Fibroblast of lung (primary cell): ENCODE data around the gene ATP1B3. TPM values are rescaled to one million over a fixed set of nuclear protein-coding genes. Genes with fewer than 3 reads are reported as not detected.

Source experiments
- DNase-seq, 2 donors: peaks; one replicate each; pipeline versions ENCODE4 v3.0.0 to v3.0.0-alpha.2; 2010; ENCODE audit warnings: low read depth in 2 of 2
- H2AFZ ChIP-seq: 2 replicates; pipeline ENCODE4 v1.5.1; 2012; ENCODE audit warnings: low read length, control low read depth, inconsistent platforms
- H3K27ac ChIP-seq: 2 replicates; pipeline ENCODE4 v1.5.1; 2011; ENCODE audit warnings: low read length, control low read depth; ENCODE audit not compliant: insufficient read depth
- H3K27me3 ChIP-seq: 2 replicates; pipeline ENCODE4 v1.5.1; 2011; ENCODE audit warnings: mild to moderate bottlenecking, low read length; ENCODE audit not compliant: control insufficient read depth, insufficient read depth
- H3K36me3 ChIP-seq: 2 replicates; pipeline ENCODE4 v1.5.1; 2011; ENCODE audit warnings: low read length; ENCODE audit not compliant: control insufficient read depth, insufficient read depth
- H3K4me1 ChIP-seq: 2 replicates; pipeline ENCODE4 v1.5.1; 2011; ENCODE audit warnings: low read length; ENCODE audit not compliant: control insufficient read depth, insufficient read depth; ENCODE audit errors: extremely low read depth
- H3K4me2 ChIP-seq: 2 replicates; pipeline ENCODE4 v1.5.1; 2011; ENCODE audit warnings: low read length, control low read depth; ENCODE audit not compliant: insufficient read depth; ENCODE audit errors: extremely low read depth
- H3K4me3 ChIP-seq, 4 experiments: fragments of 200-600 bp in 1 of 4; sonication (generic) in 1 of 4; replicated peaks in 1 of 4; 2 replicates each; pipeline ENCODE4 v1.5.1; 2011 to 2016; ENCODE audit warnings: low read length in 4 of 4, low read depth in 3 of 4, mild to moderate bottlenecking in 3 of 4, control low read depth in 2 of 4, inconsistent platforms in 1 of 4, mixed read lengths in 1 of 4; ENCODE audit not compliant: insufficient read depth in 1 of 4; ENCODE audit errors: control extremely low read depth in 1 of 4
- H3K79me2 ChIP-seq: 2 replicates; pipeline ENCODE4 v1.5.1; 2012; ENCODE audit warnings: mild to moderate bottlenecking, low read length, inconsistent platforms; ENCODE audit not compliant: control insufficient read depth, insufficient read depth
- H3K9ac ChIP-seq: 2 replicates; pipeline ENCODE4 v1.5.1; 2011; ENCODE audit warnings: mild to moderate bottlenecking, low read length, control low read depth; ENCODE audit not compliant: insufficient read depth
- H3K9me3 ChIP-seq: 2 replicates; pipeline ENCODE4 v1.5.1; 2012; ENCODE audit warnings: low read depth, low read length; ENCODE audit not compliant: control insufficient read depth, insufficient read depth
- H4K20me1 ChIP-seq: 2 replicates; pipeline ENCODE4 v1.5.1; 2011; ENCODE audit warnings: low read length; ENCODE audit not compliant: control insufficient read depth, insufficient read depth; ENCODE audit errors: extremely low read depth
- CTCF ChIP-seq, 2 donors: IDR thresholded peaks in 1 of 2; conservative IDR thresholded peaks in 1 of 2; 1 replicate in 1 of 2; 2 replicates in 1 of 2; pipeline ENCODE4 v1.5.1; 2011 to 2012; ENCODE audit warnings: low read length in 2 of 2, control low read depth in 1 of 2, inconsistent platforms in 1 of 2, low read depth in 1 of 2, mild to moderate bottlenecking in 1 of 2
- EZH2 ChIP-seq: IDR thresholded peaks from 2 replicates; pipeline ENCODE4 v1.5.1; 2012; ENCODE audit warnings: low read length, control low read depth, mild to moderate bottlenecking; ENCODE audit errors: missing control alignments
- polyA plus RNA-seq, 2 donors: library from polyadenylated mRNA; depleted of rRNA in 1 of 2; stranded (reverse) in 1 of 2; unstranded in 1 of 2; fragments of >200 nt; gene quantifications; 2 replicates each; pipeline ENCODE4 v1.2.1, GENCODE V29; 2011 to 2012; ENCODE audit warnings: missing spikeins in 1 of 2
- total RNA-seq: library from RNA; depleted of rRNA; stranded (reverse); fragments of >200 nt; gene quantifications from 2 replicates; pipeline ENCODE4 v1.2.1, GENCODE V29; 2014

The ATP1B3 gene
- total and polyA plus RNA-seq, 2 donors (not counting 1 experiment from before 2014, with no cell fraction given) = 55.8 to 243 TPM

DNA sequence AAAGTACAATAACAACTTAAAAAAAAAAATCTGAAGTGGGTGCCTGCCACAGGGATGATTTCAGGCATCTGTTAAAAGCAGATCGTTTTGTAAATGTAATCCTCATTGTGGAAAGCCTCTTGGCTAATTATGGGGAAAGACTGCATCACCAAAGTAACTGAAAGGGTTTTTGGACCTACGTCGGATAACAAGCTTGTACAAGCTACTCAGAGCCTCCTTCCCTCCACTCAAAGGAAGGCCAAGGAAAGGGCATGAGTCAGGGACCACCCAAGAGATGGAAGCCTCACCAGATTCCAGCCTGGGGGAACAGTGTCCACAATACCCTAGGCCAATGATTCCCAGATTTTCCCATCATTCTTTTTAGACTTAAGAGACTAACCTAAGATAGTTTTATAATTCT lies 84.3 kb downstream of the ATP1B3 start:
- H2AFZ ChIP-seq = no peak overlapping the region
- no peaks in the 10 kb centered on the region for H3K36me3 ChIP-seq
- no peak overlapping the region for H3K4me2 ChIP-seq
- no peaks in the 10 kb centered on the region for H3K79me2 ChIP-seq
- peak; percentile 47 to 79 for DNase-seq
- no peak overlapping the region for H3K9ac ChIP-seq
- no peak overlapping the region for H3K4me3 ChIP-seq
- H4K20me1 ChIP-seq = no peaks in the 10 kb centered on the region
- peak overlapping the region; percentile 64 for H3K27ac ChIP-seq
- TF ChIP-seq CTCF (conservative IDR thresholded peaks at IDR 0.05 in 1 of 2, IDR thresholded peaks at IDR 0.05 in 1 of 2; ENCODE audit: low read depth in 1 of 2, low read length in 2 of 2) = no peak
- TF ChIP-seq EZH2 = no peak
- H3K9me3 ChIP-seq = no peaks in the 10 kb centered on the region
- no peaks in the 10 kb centered on the region for H3K27me3 ChIP-seq
- H3K4me1 ChIP-seq = peaks cover 2% of the 10 kb centered on the region

- Histone ChIP-seq H4K20me1 (no peaks in the 10 kb centered on the region), H3K9me3 (no peaks in the 10 kb centered on the region), H3K27ac (no peak overlapping the region), H3K79me2 (no peaks in the 10 kb centered on the region), H3K4me3 (no peak overlapping the region), H2AFZ (no peak overlapping the region), H3K27me3 (no peaks in the 10 kb centered on the region), H3K9ac (no peak overlapping the region), H3K4me1 (peaks cover 2% of the 10 kb centered on the region), H3K4me2 (no peak overlapping the region), H3K36me3 (no peaks in the 10 kb centered on the region)
- TF ChIP-seq EZH2 = no peak
- no peak for TF ChIP-seq CTCF (conservative IDR thresholded peaks at IDR 0.05 in 1 of 2, IDR thresholded peaks at IDR 0.05 in 1 of 2; ENCODE audit: low read depth in 1 of 2, low read length in 2 of 2)
- DNase-seq = peak in 1 of 2 donors; percentile 20
Measured at GRCh38 chr3:141963301-141963700, 86.9 kb downstream of the ATP1B3 start.

DNA sequence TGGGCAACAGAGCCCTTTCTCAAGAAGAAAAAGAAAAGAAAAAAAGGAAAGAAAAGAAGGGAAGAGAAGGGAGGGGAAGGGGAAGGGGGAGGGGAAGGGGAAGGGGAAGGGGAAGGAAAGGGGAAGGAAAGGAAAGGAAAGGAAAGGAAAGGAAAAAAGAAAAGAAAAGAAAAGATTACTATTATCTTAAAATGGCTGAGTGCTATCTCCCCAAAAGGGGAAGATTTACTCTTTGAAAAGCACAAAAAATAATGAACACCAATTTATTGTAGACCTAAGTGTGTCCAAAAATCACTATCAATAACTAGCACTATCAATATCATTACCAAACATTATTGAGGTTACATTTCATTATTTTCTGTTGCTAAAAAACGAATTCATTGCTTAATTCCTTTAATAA lies 89.0 kb downstream of the ATP1B3 start:
- no peaks in the 10 kb centered on the region for H3K9me3 ChIP-seq
- no peaks in the 10 kb centered on the region for H3K4me1 ChIP-seq
- no peak overlapping the region for H3K27ac ChIP-seq
- DNase-seq = no peak
- no peak overlapping the region for H3K4me3 ChIP-seq
- H4K20me1 ChIP-seq = no peaks in the 10 kb centered on the region
- no peaks in the 10 kb centered on the region for H3K27me3 ChIP-seq
- no peak overlapping the region for H3K9ac ChIP-seq
- no peak overlapping the region for H3K4me2 ChIP-seq
- TF ChIP-seq CTCF (conservative IDR thresholded peaks at IDR 0.05 in 1 of 2, IDR thresholded peaks at IDR 0.05 in 1 of 2; ENCODE audit: low read depth in 1 of 2, low read length in 2 of 2) (no peak), EZH2 (no peak)
- no peaks in the 10 kb centered on the region for H3K79me2 ChIP-seq
- H2AFZ ChIP-seq = no peak overlapping the region
- no peaks in the 10 kb centered on the region for H3K36me3 ChIP-seq
